H7 (cell line): Measurements from ENCODE around the gene EIF3M. TPM values are rescaled to one million over a fixed set of nuclear protein-coding genes. Genes with fewer than 3 reads are reported as not detected.
A peak's percentile ranks its signal among the peaks of the same experiment; 100 is the strongest.

ENCODE experiments used
- DNase-seq: peaks from one replicate; pipeline ENCODE4 v3.0.0; 2012
- H3K27me3 ChIP-seq: 2 replicates; pipeline ENCODE4 v1.6.0; 2011; ENCODE audit warnings: mild to moderate bottlenecking, low read length; ENCODE audit not compliant: control insufficient read depth, insufficient read depth
- H3K36me3 ChIP-seq: replicated peaks from 2 replicates; pipeline ENCODE4 v1.5.1; 2011; ENCODE audit warnings: low read length; ENCODE audit not compliant: control insufficient read depth, insufficient read depth
- H3K4me3 ChIP-seq: 2 replicates; pipeline ENCODE4 v1.5.1; 2011; ENCODE audit warnings: low read depth, mild to moderate bottlenecking, control low read depth, low read length, moderate library complexity; ENCODE audit not compliant: insufficient read depth
- total RNA-seq: library from RNA; depleted of rRNA; stranded (reverse); fragments of >200 nt; shearing (Covaris generic); gene quantifications from 2 replicates; pipeline ENCODE4 v1.2.3, GENCODE V29; 2014; rRNA removed

The EIF3M gene
- 651 and 652 TPM in 2 replicates for total RNA-seq

DNA sequence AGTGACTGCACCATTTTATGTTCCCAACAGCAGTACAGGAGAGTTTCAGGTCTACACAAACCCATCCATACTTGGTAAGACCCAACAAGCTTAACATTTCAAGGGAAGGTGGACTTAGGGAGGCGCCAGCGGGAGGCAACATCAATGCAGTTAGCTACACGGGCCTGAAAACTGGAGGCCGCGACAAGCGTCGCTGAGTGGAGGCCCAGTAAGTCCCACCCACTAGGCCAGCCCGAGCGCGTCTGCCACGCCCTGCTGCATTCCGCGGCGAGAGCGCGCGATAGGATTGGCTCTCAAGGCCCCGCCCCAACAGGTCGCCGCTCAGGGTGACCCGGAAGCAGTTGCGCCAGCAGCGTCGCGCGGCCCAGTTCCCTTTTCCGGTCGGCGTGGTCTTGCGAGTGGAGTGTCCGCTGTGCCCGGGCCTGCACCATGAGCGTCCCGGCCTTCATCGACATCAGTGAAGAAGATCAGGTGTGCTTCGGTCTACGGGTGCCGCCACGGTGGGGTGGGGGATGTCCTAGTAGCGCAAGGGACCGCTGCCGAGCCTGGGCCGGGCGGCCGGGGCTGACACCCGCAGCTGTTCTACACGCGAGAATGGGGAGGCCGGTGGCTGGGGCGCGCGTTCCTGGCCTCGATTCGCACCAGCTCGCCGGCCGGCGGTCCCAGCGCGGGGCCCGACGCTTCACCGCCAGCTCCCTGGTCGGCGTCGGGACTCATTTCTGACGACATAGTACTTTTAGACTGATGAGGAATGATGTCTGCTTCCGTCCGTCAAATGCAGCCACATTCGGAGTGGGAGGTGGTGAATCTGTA is at the start of gene EIF3M:
Gene EIF3M (plus strand): TSS at position 373 of the 813 bp plus-strand sequence. CDS start 57 bp downstream, at position 430.
- Histone ChIP-seq H3K36me3 (peaks cover 1% of the 10 kb centered on the region; the same call in 1 of the 2 replicates), H3K27me3 (no peaks in the 10 kb centered on the region), H3K4me3 (peak within 1 kb of the TSS; percentile 97)
- DNase-seq, result peak; percentile 92

DNA sequence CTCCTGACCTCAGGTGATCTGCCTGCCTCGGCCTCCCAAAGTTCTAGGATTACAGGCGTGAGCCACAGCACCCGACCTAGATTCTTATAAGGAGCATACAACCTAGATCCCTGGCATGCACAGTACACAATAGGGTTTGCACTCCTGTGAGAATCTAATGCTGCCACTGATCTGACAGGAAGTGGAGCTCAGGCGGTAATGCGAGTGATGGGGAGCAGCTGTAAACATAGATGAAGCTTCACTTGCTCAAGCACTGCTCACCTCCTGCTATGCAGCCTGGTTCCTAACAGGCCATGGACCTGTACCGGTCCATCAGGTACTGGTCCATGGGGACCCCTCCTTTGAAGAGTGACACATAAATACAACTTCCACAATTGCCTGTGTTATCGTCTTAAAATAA is 44.8 kb upstream of the EIF3M start:
- DNase-seq, result no peak
- Histone ChIP-seq H3K36me3 (no peaks in the 10 kb centered on the region), H3K27me3 (no peaks in the 10 kb centered on the region), H3K4me3 (no peak overlapping the region)

DNA sequence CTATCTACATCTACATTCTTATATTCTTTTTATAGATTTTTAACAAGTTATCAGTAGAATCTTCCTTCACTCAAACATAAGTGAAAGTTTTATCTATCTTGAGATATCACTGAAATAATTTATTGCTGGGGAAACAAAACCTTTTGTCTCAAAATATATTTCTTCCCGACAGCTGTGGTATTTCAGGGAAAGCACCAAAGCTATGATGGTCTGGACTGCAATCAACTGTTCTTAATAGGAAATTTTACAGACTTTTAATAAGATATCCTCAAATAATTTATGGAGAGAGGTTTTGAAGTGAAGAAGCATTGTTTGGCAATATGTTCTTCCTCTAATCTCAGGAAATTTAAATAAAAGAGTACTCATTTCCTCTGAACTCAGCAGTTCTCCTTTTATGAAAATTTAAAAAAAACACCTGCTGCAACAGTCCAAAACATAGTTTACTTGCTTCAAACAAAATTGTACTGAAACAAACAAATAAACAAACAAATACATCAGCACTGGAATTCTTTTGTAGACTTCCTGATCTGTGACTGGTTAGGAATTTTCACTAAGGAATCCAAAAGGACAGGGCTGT is 33.9 kb upstream of the EIF3M start:
- no peak overlapping the region for H3K4me3 ChIP-seq
- DNase-seq, result no peak
- no peaks in the 10 kb centered on the region for H3K36me3 ChIP-seq

DNA sequence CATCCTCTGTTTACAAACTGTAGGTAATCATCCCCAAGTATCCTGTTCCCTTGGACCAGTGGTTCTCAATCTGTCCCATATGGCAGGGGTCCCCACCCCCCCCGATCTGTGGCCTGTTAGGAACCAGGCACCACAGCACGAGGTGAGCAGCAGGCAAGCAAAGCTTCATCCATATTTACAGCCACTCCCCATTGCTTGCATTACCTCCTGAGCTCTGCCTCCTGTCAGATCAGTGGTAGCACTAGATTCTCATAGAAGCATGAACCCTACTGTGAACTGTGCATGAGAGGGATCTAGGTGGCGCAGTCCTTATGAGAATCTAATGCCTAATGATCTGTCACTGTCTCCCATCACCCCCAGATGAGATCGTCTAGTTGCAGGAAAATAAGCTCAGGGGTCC is 33.4 kb upstream of the EIF3M start:
- no peaks in the 10 kb centered on the region for H3K36me3 ChIP-seq
- DNase-seq, result no peak
- H3K27me3 ChIP-seq, result no peaks in the 10 kb centered on the region
- no peak overlapping the region for H3K4me3 ChIP-seq

More for the DNA sequence above, 33.9 kb upstream of the EIF3M start:
- no peaks in the 10 kb centered on the region for H3K27me3 ChIP-seq

DNA sequence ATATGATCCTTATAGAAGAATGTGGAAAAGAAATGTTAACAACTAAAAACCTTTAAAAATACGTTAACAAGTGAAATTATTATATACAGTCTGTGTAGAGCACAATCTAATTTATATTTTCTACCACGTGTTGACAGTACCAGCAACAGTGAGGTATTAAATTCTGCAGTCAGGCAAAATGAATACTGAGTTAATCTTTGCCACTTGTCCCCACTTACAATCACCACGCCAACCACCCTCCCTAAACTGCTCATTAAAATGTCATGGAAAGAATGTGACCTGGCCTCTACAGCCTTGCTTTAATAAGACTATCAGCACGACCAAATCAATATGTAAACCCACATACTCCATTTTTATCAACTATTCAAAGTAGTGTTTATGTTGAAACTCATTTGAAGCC is 28.5 kb upstream of the EIF3M start:
- Histone ChIP-seq H3K27me3 (no peaks in the 10 kb centered on the region), H3K36me3 (no peaks in the 10 kb centered on the region), H3K4me3 (no peak overlapping the region)
- DNase-seq, result no peak

DNA sequence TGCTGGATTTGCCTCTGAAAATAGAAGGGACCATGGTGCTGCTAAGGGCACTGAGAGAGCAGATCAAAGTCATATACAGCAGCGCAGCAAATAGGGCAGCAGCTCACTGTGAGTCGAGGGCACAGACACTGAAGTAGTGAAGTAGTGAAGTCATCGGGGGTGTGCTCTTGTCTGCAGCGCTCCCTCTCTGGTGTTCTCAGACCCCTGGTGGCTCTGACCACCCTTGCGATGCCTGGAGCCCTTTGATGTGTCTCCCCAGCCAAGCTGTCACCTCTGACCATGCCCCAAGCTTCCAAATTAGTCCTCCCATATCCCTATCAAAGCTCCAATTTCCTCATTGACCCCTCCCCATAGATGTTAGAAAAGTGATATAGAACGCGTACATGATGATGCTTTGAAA is 27.7 kb upstream of the EIF3M start:
- no peak for DNase-seq
- Histone ChIP-seq H3K4me3 (no peak overlapping the region), H3K27me3 (no peaks in the 10 kb centered on the region), H3K36me3 (no peaks in the 10 kb centered on the region)

DNA sequence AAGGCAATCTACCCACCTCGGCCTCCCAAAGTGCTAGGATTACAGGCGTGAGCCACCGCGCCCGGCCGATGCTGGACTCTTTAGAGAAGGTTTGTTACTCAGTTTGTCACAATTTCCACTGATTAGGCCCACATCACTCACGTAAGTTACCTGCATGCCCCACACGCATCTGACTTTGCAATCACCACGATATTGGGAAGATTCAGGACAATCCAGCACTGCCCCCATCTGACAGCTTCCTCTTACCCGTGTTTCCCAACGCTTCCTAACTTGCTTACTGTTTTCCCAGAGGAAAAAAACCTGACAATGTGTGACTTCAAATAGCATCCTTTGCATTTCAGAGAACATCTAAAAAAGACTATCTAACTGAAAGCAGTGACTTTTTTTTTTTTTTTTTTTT is 21.8 kb upstream of the EIF3M start:
- Histone ChIP-seq H3K27me3 (no peaks in the 10 kb centered on the region), H3K36me3 (no peaks in the 10 kb centered on the region), H3K4me3 (no peak overlapping the region)
- no peak for DNase-seq

DNA sequence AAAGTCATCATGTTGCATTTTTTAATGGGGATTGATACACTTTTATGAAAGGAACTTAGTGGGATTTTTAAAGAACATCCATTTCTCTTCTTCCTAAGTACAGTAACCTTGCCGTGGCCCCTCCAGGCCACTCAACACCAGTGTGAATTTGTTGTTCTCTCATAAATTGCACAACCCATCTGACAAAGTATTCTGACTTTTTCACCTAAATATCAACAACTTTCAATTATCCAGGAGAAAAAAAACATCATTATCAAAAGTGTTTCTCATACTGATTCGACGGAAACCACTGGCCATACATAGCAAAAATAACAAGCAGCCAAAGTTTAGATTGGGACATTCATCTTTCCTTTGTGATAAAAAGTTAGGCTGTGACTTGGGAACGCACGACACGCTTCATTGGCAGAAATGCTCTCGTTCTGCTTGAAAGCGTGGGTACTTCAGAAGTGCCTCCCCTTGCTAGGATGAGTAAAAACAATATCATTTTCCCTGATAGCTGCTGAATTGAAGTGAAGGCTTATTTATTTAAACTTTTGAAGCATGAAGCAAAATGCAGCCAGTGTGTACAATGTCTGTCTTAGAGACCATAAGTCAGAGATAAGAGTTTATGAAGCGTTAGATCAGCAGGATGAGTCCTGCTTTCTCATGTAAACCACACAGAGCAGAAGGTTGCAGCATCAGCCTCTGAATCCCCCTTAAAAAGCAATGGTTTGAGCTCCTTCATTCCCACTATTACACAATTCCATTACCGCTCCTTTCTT is 20.6 kb upstream of the EIF3M start:
- no peaks in the 10 kb centered on the region for H3K27me3 ChIP-seq
- no peak overlapping the region for H3K4me3 ChIP-seq
- DNase-seq, result no peak
- no peaks in the 10 kb centered on the region for H3K36me3 ChIP-seq

DNA sequence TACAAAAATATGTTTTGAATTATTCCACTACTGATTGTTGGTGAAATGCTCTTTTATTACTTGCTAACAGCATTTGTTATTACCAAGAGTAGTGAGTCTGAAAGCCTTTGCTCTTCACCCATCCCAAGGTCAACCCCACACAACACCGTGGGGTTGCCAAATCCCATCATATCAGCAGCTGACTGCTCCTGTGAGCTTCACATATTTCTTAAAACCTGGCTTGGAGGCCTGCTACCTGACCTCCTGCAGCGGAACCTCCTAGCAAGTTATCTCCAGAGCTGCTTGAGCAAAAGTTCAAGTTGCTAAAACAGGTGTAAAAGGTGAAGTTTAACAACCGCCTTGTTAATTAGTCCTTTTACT is 20.1 kb upstream of the EIF3M start:
- Histone ChIP-seq H3K4me3 (no peak overlapping the region), H3K36me3 (no peaks in the 10 kb centered on the region), H3K27me3 (no peaks in the 10 kb centered on the region)
- DNase-seq, result no peak

DNA sequence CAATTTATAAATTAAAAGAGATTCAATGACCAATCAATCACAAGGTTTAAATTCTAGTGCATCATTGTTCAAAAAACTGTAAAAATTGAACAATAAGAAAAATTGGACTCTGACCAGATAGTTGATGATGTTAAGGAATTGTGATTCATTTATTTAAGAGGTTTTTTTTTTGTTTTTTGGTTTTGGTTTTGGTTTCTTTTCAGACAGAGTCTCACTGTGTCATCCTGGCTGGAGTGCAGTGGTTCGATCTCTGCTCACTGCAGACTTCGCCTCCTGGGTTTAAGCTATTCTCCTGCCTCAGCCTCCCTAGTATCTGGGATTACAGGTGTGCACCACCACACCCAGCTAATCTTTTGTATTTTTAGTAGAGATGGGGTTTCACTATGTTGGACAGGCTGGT is 17.1 kb upstream of the EIF3M start:
- Histone ChIP-seq H3K27me3 (no peaks in the 10 kb centered on the region; the same call in 1 of the 2 replicates), H3K36me3 (no peaks in the 10 kb centered on the region), H3K4me3 (no peak overlapping the region)
- DNase-seq, result no peak

DNA sequence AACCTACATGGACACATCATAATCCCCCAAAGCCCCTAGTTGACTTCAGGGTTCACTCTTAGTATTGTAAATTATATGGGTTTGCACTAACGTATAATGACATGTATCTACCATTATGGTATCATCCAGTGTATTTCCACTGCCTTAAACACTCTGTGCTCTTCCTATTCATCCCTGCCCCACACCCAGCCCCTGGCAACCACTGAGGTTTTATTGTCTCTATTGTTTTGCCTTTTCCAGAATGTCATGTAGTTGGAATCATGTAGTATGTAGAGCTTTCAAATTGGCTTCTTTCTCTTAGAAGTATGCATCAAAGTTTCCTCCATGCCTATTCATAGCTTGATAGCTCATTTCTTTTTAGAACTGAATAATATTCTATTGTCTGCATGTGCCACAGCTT is 16.5 kb upstream of the EIF3M start:
- no peak overlapping the region for H3K4me3 ChIP-seq
- H3K36me3 ChIP-seq, result no peaks in the 10 kb centered on the region
- no peaks in the 10 kb centered on the region; the same call in 1 of the 2 replicates for H3K27me3 ChIP-seq
- DNase-seq, result no peak

DNA sequence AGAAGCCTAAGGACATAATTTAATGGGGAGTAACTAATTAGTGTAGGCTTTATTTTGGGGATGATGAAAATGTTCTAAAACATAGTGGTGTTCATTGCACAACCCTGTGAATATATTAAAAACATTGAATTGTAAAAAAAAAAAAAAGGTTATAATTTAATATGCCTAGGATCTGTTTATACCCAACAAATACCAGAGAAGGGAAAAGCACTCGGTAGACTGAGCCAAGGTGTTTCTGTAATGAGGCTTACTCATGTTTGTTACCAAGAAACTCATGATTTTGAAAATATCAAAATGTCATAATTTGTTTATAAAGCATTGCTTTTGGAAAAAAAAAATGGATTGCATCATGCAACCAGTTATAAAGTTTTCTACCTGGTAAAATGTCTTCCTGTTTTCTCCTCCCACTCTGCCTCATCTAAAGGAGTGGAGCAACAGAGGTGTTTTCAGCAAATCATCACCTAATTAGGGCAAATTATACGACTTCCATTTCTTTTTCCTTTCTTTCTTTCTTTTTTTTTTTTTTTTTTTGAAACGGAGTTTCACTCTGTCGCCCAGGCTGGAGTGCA is 14.2 kb upstream of the EIF3M start:
- Histone ChIP-seq H3K4me3 (no peak overlapping the region), H3K27me3 (no peaks in the 10 kb centered on the region; the same call in 1 of the 2 replicates)
- no peak for DNase-seq

DNA sequence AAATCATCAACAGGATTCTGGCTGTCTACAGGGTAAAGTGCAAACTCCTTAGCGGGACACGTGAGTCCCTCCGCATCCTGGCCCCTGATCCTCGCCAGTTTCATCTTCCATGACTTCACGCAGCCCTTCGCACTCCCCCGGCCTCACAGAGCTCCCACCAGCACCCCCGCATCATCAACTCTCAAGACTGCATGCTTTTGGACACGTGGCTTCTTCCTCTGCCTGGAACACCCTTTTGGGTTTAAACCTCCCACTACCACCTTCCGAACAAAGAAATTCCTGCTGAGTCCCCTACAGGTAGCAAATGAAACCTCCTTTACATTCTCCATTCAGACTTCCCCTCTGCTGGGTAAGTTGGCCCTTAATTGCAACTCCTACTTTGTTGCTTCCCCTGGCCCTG is 12.6 kb upstream of the EIF3M start:
- no peaks in the 10 kb centered on the region; the same call in 1 of the 2 replicates for H3K27me3 ChIP-seq
- no peak overlapping the region for H3K4me3 ChIP-seq
- no peaks in the 10 kb centered on the region for H3K36me3 ChIP-seq
- peak; percentile 43 for DNase-seq

More for the DNA sequence above, 14.2 kb upstream of the EIF3M start:
- H3K36me3 ChIP-seq, result no peaks in the 10 kb centered on the region

DNA sequence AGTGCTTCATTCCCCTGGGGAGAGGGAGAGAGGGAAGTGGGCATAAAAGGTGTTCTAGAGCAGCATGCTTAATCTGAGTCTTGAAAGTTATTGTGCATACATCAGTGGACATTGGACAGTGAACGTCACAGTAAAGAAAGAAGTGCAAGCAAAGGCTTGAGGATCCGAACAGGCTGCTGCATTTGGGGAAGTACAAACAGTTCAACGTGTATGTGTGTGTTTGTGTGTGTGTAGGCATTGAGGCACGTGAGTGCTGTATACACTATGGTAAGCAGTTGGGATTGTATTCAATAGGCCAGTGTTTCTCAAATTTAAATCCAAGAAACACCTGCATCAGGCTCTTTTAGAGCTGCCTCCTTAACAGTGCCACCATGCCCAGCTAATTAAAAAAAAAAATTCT is 10.4 kb upstream of the EIF3M start:
- DNase-seq, result no peak
- Histone ChIP-seq H3K27me3 (no peaks in the 10 kb centered on the region; the same call in 1 of the 2 replicates), H3K36me3 (no peaks in the 10 kb centered on the region), H3K4me3 (no peak overlapping the region)
